DOHH2 (cell line): ENCODE data around the gene PAQR4.

Source experiments
- H3F3A ChIP-seq: fragments of 200-600 bp; sonication (generic), shearing (Covaris generic); 2 replicates; pipeline ENCODE4 v1.6.0; 2016; ENCODE audit warnings: antibody characterized with exemption, mild to moderate bottlenecking; ENCODE audit not compliant: control insufficient read depth, insufficient read depth
- H3K27ac ChIP-seq: fragments of 200-600 bp; sonication (generic); 2 replicates; pipeline ENCODE4 v1.5.1; 2014; ENCODE audit warnings: low read depth, mild to moderate bottlenecking, low read length, moderate library complexity
- H3K27me3 ChIP-seq: fragments of 200-600 bp; sonication (generic); 2 replicates; pipeline ENCODE4 v1.6.1; 2014; ENCODE audit warnings: mild to moderate bottlenecking, low read length, mixed read lengths; ENCODE audit not compliant: control insufficient read depth
- H3K36me3 ChIP-seq: fragments of 200-600 bp; sonication (generic); 2 replicates; pipeline ENCODE4 v1.6.1; 2014; ENCODE audit warnings: mild to moderate bottlenecking, low read length, moderate library complexity, mixed read lengths; ENCODE audit not compliant: control insufficient read depth
- H3K4me1 ChIP-seq: fragments of 200-600 bp; sonication (generic); 2 replicates; pipeline ENCODE4 v1.6.1; 2014; ENCODE audit warnings: mild to moderate bottlenecking, low read length, mixed read lengths; ENCODE audit not compliant: control insufficient read depth
- H3K4me2 ChIP-seq: fragments of 200-600 bp; sonication (generic); 2 replicates; pipeline ENCODE4 v1.6.0; 2014; ENCODE audit warnings: mild to moderate bottlenecking, low read length, moderate library complexity
- H3K4me3 ChIP-seq: fragments of 200-600 bp; sonication (generic); 2 replicates; pipeline ENCODE4 v1.5.1; 2014; ENCODE audit warnings: mild to moderate bottlenecking, low read length, mixed read lengths
- H3K79me2 ChIP-seq: fragments of 200-600 bp; sonication (generic); 2 replicates; pipeline ENCODE4 v1.6.1; 2014; ENCODE audit warnings: mild to moderate bottlenecking, low read length, mixed read lengths; ENCODE audit not compliant: control insufficient read depth
- H3K9me2 ChIP-seq: fragments of 200-600 bp; sonication (generic); replicated peaks from 2 replicates; pipeline ENCODE4 v1.6.1; 2014; ENCODE audit warnings: mild to moderate bottlenecking, low read length, mixed read lengths; ENCODE audit not compliant: control insufficient read depth
- H3K9me3 ChIP-seq: fragments of 200-600 bp; sonication (generic); 2 replicates; pipeline ENCODE4 v1.6.1; 2014; ENCODE audit warnings: antibody characterized with exemption, low read length, mixed read lengths; ENCODE audit not compliant: control insufficient read depth, insufficient read depth
- H4K20me1 ChIP-seq: fragments of 200-600 bp; sonication (generic); 2 replicates; pipeline ENCODE4 v1.6.0; 2014; ENCODE audit warnings: low read depth, mild to moderate bottlenecking, antibody characterized with exemption, low read length, moderate library complexity; ENCODE audit not compliant: control insufficient read depth, insufficient read depth
- EZH2phosphoT487 ChIP-seq: fragments of 200-600 bp; sonication (generic); IDR thresholded peaks from 2 replicates; pipeline ENCODE4 v1.6.1; 2017; ENCODE audit warnings: borderline replicate concordance, mild to moderate bottlenecking, antibody characterized with exemption, low read length, moderate library complexity, mixed read lengths
- TF ChIP-seq, protein P1 (sequence below): fragments of 200-600 bp; sonication (generic); IDR thresholded peaks from one replicate; pipeline ENCODE4 v1.5.1; 2014; ENCODE audit warnings: antibody characterized with exemption, mild to moderate bottlenecking, low read depth, low read length; ENCODE audit not compliant: poor library complexity, severe bottlenecking

PAQR4 gene

DNA sequence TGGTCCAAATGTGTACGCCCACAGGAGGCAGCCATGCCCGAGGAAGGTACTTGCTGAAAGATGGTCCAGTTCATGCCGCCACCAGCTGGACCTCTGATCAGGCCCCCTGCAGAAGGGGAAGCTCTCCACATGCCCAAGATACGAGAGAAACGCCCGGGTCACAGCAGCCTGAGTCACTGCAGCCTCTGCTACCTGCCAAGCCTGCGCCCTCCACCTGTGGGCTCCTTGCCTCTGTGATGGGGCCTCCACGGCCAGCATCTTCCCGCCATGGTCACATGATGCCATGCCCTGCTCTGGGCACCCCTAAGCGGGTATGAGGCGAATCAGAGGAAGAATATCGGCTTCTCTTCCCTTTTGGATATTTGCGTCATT is 18.8 kb upstream of the PAQR4 start:
- Histone ChIP-seq H3K27me3 (no peaks in the 10 kb centered on the region), H3K36me3 (no peaks in the 10 kb centered on the region), H3K4me1 (peaks cover 18% of the 10 kb centered on the region), H3F3A (no peaks in the 10 kb centered on the region), H3K4me3 (no peak overlapping the region), H4K20me1 (no peaks in the 10 kb centered on the region), H3K9me3 (no peaks in the 10 kb centered on the region), H3K27ac (no peak overlapping the region), H3K79me2 (no peaks in the 10 kb centered on the region), H3K4me2 (no peak overlapping the region), H3K9me2 (no peaks in the 10 kb centered on the region)
- no peak for TF ChIP-seq EZH2phosphoT487
- TF ChIP-seq, protein P1, sequence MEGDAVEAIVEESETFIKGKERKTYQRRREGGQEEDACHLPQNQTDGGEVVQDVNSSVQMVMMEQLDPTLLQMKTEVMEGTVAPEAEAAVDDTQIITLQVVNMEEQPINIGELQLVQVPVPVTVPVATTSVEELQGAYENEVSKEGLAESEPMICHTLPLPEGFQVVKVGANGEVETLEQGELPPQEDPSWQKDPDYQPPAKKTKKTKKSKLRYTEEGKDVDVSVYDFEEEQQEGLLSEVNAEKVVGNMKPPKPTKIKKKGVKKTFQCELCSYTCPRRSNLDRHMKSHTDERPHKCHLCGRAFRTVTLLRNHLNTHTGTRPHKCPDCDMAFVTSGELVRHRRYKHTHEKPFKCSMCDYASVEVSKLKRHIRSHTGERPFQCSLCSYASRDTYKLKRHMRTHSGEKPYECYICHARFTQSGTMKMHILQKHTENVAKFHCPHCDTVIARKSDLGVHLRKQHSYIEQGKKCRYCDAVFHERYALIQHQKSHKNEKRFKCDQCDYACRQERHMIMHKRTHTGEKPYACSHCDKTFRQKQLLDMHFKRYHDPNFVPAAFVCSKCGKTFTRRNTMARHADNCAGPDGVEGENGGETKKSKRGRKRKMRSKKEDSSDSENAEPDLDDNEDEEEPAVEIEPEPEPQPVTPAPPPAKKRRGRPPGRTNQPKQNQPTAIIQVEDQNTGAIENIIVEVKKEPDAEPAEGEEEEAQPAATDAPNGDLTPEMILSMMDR, result no peak

DNA sequence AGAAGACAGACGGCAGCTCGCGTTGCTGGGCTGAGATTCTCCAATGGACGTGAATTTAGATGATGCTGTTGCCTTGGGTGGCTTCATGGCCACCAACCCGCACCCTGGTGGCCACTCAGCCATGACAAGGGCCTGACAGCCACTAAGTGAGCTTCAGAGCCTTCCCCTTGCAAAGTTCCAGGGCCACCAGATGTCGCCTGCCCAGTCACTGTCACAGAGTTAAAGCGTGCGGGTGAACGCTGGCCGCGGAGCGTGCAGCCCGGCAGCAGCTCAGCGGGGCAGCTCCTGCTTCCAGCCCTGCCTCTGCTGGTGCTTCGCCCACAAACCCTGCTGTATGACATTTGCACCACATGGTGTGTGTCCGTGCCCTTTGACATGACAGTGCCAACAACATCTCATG is 18.4 kb upstream of the PAQR4 start:
- Histone ChIP-seq H4K20me1 (no peaks in the 10 kb centered on the region), H3K79me2 (no peaks in the 10 kb centered on the region), H3F3A (no peaks in the 10 kb centered on the region), H3K4me2 (no peak overlapping the region), H3K9me3 (no peaks in the 10 kb centered on the region), H3K9me2 (no peaks in the 10 kb centered on the region), H3K36me3 (no peaks in the 10 kb centered on the region), H3K4me1 (peaks cover 19% of the 10 kb centered on the region), H3K27me3 (no peaks in the 10 kb centered on the region), H3K4me3 (no peak overlapping the region), H3K27ac (no peak overlapping the region)
- TF ChIP-seq EZH2phosphoT487, result no peak
- TF ChIP-seq, protein P1, result no peak

DNA sequence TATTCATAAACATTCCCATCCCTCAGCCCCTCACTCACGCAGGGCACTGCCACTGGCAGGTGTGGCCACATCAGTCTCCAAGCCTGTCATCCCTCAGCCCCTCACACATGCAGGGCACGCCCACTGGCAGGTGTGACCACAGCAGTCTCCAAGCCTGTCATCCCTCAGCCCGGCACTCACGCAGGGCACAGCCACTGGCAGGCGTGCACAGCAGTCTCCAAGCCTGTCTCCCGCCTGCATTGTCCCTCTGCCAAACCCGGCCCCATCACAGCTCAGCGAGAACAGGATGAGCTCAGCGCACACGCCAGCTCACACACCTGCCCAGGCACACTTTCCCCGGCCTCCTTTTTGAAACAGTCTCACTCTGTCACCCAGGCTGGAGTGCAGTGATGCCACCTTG is 16.5 kb upstream of the PAQR4 start:
- no peaks in the 10 kb centered on the region for H3K9me3 ChIP-seq
- H3K4me2 ChIP-seq, result no peak overlapping the region
- no peak overlapping the region for H3K4me3 ChIP-seq
- H3K27me3 ChIP-seq, result no peaks in the 10 kb centered on the region
- H3K36me3 ChIP-seq, result no peaks in the 10 kb centered on the region
- H3K4me1 ChIP-seq, result peaks cover 24% of the 10 kb centered on the region
- TF ChIP-seq, protein P1, result no peak
- TF ChIP-seq EZH2phosphoT487, result no peak
- no peak overlapping the region for H3K27ac ChIP-seq
- H3K79me2 ChIP-seq, result no peaks in the 10 kb centered on the region
- no peaks in the 10 kb centered on the region for H3K9me2 ChIP-seq
- H3F3A ChIP-seq, result no peaks in the 10 kb centered on the region
- H4K20me1 ChIP-seq, result no peaks in the 10 kb centered on the region
